ENCODE data around the gene DUSP1.

Gene DUSP1

DNA sequence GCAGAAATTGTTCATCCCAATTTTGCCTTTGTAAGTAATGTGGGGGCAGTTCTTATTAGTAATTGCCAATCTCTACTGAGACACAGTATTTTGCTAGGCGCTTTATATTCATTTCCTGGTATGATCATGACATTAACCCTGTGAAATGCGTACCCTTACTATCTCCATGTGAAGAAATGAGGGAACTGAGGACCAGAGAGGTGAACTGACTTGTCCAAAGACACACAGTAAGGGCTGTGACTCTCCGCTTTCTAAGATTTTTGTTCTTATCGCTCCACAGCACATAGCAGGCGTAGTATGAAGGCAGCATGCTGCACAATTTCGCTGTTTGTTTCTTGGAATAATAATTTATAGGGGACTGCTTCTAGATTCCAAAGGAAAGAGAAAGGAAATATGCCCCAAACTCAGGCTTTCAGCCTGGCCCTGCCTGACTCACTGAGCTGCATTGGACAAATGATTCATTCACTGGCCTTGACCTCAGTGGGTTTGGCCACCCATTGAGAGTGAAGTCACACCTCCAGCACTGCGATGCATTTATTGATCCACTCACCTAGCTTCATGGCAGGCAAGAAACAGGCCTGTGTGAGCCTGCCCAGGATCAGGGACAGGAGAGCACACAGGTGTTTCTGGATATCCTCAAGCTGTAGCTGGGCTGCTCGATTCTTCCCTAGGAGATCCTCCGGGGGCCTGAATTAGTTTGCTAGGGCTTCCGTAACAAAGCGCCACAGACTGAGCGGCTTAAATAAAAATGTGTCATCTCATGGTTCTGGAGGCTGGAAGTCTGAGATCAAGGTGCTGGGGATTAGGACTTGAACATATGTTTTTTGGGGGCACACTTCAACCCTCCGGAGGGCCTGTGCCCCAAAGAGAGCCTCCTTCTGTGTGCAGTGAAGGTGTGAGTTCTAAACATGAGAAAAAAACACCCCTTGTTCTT lies 7.2 kb upstream of the DUSP1 start:
- Histone ChIP-seq H3K9me3 (ENCODE audit: control insufficient read depth, low read length) (no peaks in the 10 kb centered on the region), H3K4me3 (ENCODE audit: insufficient read depth, low read depth, low read length) (no peak overlapping the region), H3K27ac (ENCODE audit: insufficient read depth, low read depth, low read length, poor library complexity, severe bottlenecking) (no peak overlapping the region), H3K27me3 (ENCODE audit: control insufficient read depth, insufficient read depth, low read length, poor library complexity, severe bottlenecking) (peaks cover 13% of the 10 kb centered on the region), H3K4me1 (ENCODE audit: control insufficient read depth, insufficient read depth, low read length) (no peaks in the 10 kb centered on the region), H3K36me3 (ENCODE audit: control insufficient read depth, insufficient read depth, low read length) (no peaks in the 10 kb centered on the region)
- WGBS, 2 experiments = 88 to 90% methylated on average over 13 of the region's 13 CpGs

DNA sequence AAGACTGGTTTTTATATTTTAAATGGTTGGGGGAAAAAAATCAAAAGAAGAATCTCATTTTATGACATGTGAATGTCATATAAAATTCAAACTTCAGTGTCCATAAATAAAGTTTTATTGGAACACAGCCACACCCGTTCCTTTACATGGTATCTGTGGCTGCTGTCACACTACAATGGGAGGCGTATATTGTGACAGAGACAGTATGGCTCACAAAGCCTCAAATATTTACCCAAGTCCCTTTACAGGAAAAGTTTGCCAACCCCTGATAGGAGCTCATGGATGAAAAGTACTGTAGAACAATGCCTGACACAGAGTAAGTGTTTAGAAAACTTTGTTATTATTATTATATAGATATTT lies 5.2 kb upstream of the DUSP1 start:
- H3K4me3 ChIP-seq (ENCODE audit: insufficient read depth, low read depth, low read length) = no peak overlapping the region
- H3K4me1 ChIP-seq (ENCODE audit: control insufficient read depth, insufficient read depth, low read length) = peaks cover 7% of the 10 kb centered on the region
- 84 to 95% methylated on average over 2 of the region's 2 CpGs for WGBS, 2 experiments
- H3K27me3 ChIP-seq (ENCODE audit: control insufficient read depth, insufficient read depth, low read length, poor library complexity, severe bottlenecking) = peaks cover 30% of the 10 kb centered on the region
- H3K9me3 ChIP-seq (ENCODE audit: control insufficient read depth, low read length) = no peaks in the 10 kb centered on the region
- H3K27ac ChIP-seq (ENCODE audit: insufficient read depth, low read depth, low read length, poor library complexity, severe bottlenecking) = no peak overlapping the region
- H3K36me3 ChIP-seq (ENCODE audit: control insufficient read depth, insufficient read depth, low read length) = no peaks in the 10 kb centered on the region

DNA sequence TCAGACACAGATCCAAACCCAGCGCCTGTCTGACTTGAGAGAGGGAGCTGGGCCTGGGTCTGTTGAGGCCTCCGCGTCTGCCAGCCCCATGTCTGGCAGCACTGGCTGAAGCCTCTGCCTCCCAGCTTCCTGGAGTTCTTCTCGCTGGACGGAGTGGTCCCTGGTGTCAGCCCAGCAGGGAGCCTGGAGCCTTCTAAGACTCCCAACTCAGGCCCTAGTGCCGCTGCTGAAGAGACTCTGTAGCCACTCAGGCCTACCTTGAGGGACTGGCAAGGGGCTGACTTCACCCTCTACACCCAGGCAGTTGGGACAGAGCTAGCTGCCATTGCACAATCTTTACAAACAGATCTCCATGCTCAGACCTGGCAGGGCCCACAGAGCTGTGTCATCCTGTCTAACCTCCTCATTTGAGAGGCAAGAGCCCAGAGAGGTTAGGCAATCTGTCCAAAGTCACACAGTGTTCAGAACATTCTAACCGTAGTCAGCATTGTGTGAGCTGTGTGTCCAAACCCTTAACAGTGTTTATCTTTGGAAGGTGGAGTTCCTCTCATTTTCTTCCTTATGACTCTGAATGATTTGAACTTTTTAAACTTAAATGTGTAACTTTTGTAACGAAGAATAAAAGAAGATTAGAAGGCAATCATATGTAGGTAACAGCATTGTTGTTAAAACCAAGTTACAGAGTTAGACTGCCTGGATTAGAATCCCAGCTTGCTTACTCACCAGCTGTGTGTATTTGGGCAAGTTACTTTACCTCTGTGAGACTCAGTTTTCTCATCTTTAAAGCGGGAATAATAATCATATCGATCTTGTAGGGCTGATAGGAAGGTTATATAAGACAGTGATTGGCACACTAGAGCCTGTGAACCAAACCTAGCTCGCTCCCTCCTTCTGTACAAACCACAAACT lies 4.6 kb upstream of the DUSP1 start:
- H3K27me3 ChIP-seq (ENCODE audit: control insufficient read depth, insufficient read depth, low read length, poor library complexity, severe bottlenecking) = peaks cover 30% of the 10 kb centered on the region
- no peak overlapping the region for H3K4me3 ChIP-seq (ENCODE audit: insufficient read depth, low read depth, low read length)
- no peaks in the 10 kb centered on the region for H3K36me3 ChIP-seq (ENCODE audit: control insufficient read depth, insufficient read depth, low read length)
- peaks cover 7% of the 10 kb centered on the region for H3K4me1 ChIP-seq (ENCODE audit: control insufficient read depth, insufficient read depth, low read length)
- H3K27ac ChIP-seq (ENCODE audit: insufficient read depth, low read depth, low read length, poor library complexity, severe bottlenecking) = no peak overlapping the region
- H3K9me3 ChIP-seq (ENCODE audit: control insufficient read depth, low read length) = no peaks in the 10 kb centered on the region
- 88 to 93% methylated on average over 10 to 11 of the region's 11 CpGs for WGBS, 2 experiments

DNA sequence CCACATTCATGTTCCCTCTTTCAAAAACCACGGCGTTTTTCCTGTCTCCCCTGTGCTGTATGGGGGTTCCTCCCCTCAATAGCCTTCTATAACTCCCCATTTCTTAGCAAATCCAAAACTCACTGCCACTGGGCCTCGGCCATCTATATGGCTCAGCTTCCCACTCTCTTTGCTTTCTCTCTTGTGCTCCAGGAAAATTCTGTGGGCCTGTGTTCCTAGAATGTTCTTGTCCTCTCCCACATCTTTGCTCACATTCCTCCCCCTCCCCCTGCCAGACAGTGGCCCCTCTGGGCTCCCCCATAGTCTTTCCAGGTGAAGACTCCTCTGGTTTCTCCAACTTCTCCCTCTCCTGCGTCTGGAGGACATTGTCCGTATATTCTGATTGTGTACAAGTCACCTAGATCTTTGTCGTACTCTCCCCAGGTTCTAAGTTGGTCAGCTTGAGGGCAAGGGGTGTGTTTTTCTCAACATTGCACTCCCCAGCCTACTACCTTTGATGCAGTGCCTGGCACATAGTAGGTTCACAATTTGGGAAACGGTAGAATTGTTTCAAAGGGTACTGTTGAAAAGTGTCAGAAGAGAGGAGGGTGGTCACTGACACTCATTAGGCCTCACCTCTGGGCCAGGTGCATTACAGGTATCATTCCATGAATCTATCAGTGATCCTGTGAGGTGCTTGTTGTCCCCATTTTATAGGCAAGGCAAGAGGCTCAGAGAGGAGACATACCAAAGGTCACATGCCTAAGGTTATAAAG lies 3.7 kb upstream of the DUSP1 start:
- no peak overlapping the region for H3K27ac ChIP-seq (ENCODE audit: insufficient read depth, low read depth, low read length, poor library complexity, severe bottlenecking)

DNA sequence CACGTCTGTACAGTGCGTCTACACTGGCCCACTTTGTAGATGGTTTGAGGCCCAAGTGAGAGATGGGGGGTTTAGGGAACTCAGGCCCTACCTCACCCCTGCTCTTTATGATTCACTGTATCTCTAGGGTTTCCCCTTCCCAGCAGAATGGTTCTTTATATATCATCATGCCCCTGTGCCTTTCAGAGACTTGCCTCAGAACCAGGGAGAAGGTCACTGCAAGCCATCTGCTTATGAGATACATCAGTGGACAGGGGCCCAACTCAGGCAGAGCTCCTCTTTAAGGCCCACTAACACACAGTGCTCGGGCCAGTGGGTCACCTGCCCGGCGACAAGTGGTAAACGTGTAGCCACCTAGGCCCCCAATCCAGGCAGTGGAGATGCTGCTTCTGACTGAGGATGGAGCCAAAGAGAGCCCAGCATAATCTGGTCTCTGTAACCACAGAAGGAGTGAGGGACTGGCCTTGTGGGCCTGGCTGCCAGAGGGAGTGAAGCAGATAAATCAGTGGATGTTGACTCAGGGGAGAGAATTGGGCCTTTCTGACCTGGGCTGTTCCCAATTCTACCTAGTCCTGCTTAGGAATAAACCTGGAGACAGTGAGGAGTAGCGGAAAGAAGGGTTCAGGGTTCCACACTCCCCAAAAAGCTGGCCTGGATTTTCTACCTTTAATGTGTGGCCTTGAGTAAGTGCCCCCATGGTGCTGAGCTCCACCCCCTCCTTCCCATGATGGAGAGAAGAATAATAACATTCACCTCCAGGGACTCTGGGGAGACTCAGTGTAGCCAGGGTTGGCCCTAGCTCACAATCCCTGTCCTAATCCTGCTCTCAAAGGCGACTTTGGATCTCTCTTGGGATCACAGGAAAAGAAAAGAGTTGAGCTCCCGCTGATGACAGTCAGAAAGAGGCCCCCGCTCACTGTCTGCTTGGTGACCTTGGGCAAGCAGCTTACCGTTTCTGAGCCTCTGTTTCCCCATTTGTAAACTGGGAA lies 2.8 kb upstream of the DUSP1 start:
- Histone ChIP-seq H3K9me3 (ENCODE audit: control insufficient read depth, low read length) (no peaks in the 10 kb centered on the region), H3K4me1 (ENCODE audit: control insufficient read depth, insufficient read depth, low read length) (peaks cover 14% of the 10 kb centered on the region), H3K4me3 (ENCODE audit: insufficient read depth, low read depth, low read length) (no peak overlapping the region), H3K36me3 (ENCODE audit: control insufficient read depth, insufficient read depth, low read length) (peaks cover 3% of the 10 kb centered on the region), H3K27me3 (ENCODE audit: control insufficient read depth, insufficient read depth, low read length, poor library complexity, severe bottlenecking) (peaks cover 45% of the 10 kb centered on the region), H3K27ac (ENCODE audit: insufficient read depth, low read depth, low read length, poor library complexity, severe bottlenecking) (no peak overlapping the region)
- 74 to 75% methylated on average over 11 of the region's 11 CpGs for WGBS, 2 experiments

More for the DNA sequence above, 3.7 kb upstream of the DUSP1 start:
- Histone ChIP-seq H3K27me3 (ENCODE audit: control insufficient read depth, insufficient read depth, low read length, poor library complexity, severe bottlenecking) (peaks cover 38% of the 10 kb centered on the region), H3K4me3 (ENCODE audit: insufficient read depth, low read depth, low read length) (no peak overlapping the region), H3K36me3 (ENCODE audit: control insufficient read depth, insufficient read depth, low read length) (no peaks in the 10 kb centered on the region), H3K4me1 (ENCODE audit: control insufficient read depth, insufficient read depth, low read length) (peaks cover 9% of the 10 kb centered on the region), H3K9me3 (ENCODE audit: control insufficient read depth, low read length) (no peaks in the 10 kb centered on the region)
- WGBS, 2 experiments = 87 to 89% methylated on average over 7 of the region's 7 CpGs

DNA sequence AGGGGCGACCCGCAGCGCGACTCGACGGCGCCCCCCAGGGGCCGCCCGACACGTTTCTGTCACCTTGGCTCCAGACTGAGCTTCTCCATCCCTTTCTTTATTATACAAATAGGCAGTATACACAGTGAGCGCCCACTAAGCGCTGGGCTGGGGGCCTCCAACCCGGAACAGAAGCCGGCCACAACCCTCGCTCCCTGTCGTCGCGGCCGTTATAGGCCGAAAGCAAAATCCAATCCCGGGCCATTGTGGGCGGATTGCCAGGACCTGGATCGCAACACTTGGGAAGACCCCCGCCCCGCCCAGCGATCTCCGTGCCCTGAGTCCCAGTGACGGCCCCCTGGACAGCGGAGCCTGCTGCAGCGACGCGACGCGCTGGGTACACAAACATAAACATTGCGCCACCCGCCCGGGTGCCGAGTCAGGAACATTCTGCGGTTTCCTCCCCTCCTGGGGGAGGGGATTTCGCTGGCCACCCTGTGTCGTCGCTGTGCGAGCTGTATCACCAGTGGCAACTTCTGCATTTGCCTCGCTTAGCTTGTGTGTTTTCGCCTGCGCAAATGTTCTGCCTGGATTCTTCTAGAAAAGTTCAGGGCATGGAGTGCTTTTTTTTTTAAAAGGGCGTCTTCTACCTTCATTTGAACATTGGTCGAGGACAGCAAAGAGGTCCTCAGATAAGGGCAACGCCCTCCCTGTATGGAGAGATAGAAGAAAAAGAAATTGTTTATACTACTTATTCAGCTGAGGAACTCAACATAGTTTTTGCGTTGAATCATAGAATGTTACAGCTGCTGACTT lies 1.3 kb upstream of the DUSP1 start:
- Histone ChIP-seq H3K4me1 (ENCODE audit: control insufficient read depth, insufficient read depth, low read length) (peaks cover 14% of the 10 kb centered on the region), H3K9me3 (ENCODE audit: control insufficient read depth, low read length) (no peaks in the 10 kb centered on the region), H3K27ac (ENCODE audit: insufficient read depth, low read depth, low read length, poor library complexity, severe bottlenecking) (no peak overlapping the region), H3K4me3 (ENCODE audit: insufficient read depth, low read depth, low read length) (peak overlapping the region; percentile 79), H3K27me3 (ENCODE audit: control insufficient read depth, insufficient read depth, low read length, poor library complexity, severe bottlenecking) (peaks cover 45% of the 10 kb centered on the region), H3K36me3 (ENCODE audit: control insufficient read depth, insufficient read depth, low read length) (peaks cover 6% of the 10 kb centered on the region)
- 6 to 7% methylated on average over 50 of the region's 50 CpGs for WGBS, 2 experiments

DNA sequence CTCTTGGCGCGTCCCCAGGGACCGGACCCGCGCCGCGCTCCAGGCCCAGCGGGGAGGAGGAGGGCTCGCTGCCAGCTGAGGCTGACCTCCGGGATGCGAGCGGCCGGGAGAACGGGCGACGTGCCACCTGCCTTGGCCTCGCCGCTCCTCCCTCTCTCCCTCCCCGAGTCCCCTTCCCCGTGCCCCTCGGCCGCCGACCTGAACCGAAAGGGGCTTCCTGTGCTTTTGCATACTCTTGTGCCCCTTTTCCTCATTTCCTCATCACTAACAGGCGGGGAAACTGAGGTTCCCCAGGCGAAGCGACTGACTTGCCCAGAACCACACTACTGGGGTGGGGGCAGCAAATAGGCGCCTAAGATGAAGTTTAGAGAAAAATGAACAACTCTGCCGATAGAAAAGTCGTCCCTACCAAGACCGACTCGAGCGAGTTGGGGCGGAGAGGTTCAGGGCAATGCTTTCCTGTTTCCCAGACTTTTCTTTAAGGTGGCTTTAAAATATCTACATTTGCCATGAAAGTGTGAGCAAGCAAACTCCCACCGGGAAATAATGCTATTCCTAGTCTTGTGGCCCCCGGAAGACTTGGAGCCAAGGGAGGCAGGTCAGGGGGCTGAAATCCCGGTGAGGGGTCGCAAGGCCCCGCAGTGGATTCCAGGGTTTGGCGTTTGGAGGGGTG lies 580 bp upstream of the DUSP1 start:
- H3K4me3 ChIP-seq (ENCODE audit: insufficient read depth, low read depth, low read length) = peak overlapping the region; percentile 79
- 1% methylated on average over 40 of the region's 40 CpGs for WGBS, 2 experiments
- H3K36me3 ChIP-seq (ENCODE audit: control insufficient read depth, insufficient read depth, low read length) = peaks cover 6% of the 10 kb centered on the region
- H3K4me1 ChIP-seq (ENCODE audit: control insufficient read depth, insufficient read depth, low read length) = peaks cover 14% of the 10 kb centered on the region
- peaks cover 45% of the 10 kb centered on the region for H3K27me3 ChIP-seq (ENCODE audit: control insufficient read depth, insufficient read depth, low read length, poor library complexity, severe bottlenecking)
- H3K27ac ChIP-seq (ENCODE audit: insufficient read depth, low read depth, low read length, poor library complexity, severe bottlenecking) = peak overlapping the region; percentile 86
- H3K9me3 ChIP-seq (ENCODE audit: control insufficient read depth, low read length) = no peaks in the 10 kb centered on the region

DNA sequence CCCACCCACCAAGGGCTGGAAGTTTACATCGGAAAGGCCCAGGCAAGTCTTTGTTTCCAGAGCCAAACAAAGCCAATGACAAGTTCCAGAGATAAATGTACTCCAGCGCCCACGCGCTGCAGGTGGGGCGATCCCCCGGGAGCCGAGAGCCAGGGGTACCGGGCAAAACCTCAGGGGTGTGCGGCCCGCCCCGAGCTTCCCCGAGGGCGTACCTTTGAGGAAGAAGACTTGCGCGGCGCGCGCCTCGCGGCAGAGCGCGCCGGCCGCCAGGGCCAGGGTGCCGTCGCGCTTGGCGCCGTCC lies 671 bp downstream of the DUSP1 start:
- no peaks in the 10 kb centered on the region for H3K9me3 ChIP-seq (ENCODE audit: control insufficient read depth, low read length)
- 0 to 1% methylated on average over 29 of the region's 29 CpGs for WGBS, 2 experiments
- H3K36me3 ChIP-seq (ENCODE audit: control insufficient read depth, insufficient read depth, low read length) = peaks cover 6% of the 10 kb centered on the region
- H3K27me3 ChIP-seq (ENCODE audit: control insufficient read depth, insufficient read depth, low read length, poor library complexity, severe bottlenecking) = peaks cover 45% of the 10 kb centered on the region
- H3K4me3 ChIP-seq (ENCODE audit: insufficient read depth, low read depth, low read length) = peak overlapping the region; percentile 79
- no peak overlapping the region for H3K27ac ChIP-seq (ENCODE audit: insufficient read depth, low read depth, low read length, poor library complexity, severe bottlenecking)
- peaks cover 24% of the 10 kb centered on the region for H3K4me1 ChIP-seq (ENCODE audit: control insufficient read depth, insufficient read depth, low read length)
